ENCODE results near the gene CGAS. TPM values are rescaled to one million over a fixed set of nuclear protein-coding genes. Genes with fewer than 3 reads are reported as not detected.
A peak's percentile ranks its signal among the peaks of the same experiment; 100 is the strongest.

CGAS gene
- total RNA-seq, 1 experiment from 2014 or later, result 6.4 TPM

- TF ChIP-seq ZNF425 (CRISPR knock-in tag; conservative IDR thresholded peaks at IDR 0.05) (no peak), ZNF138 (CRISPR knock-in tag; conservative IDR thresholded peaks at IDR 0.05) (peak; percentile 93), ARID4B (CRISPR knock-in tag; IDR thresholded peaks at IDR 0.05; ENCODE audit: borderline replicate concordance) (peak; percentile 82; the same call in 1 of the 2 replicates), MAX (CRISPR knock-in tag; IDR thresholded peaks at IDR 0.05) (peak; percentile 99), ATF1 (CRISPR knock-in tag; IDR thresholded peaks at IDR 0.05) (peak; percentile 45; the same call in 1 of the 2 replicates), GRHL2 (CRISPR knock-in tag; IDR thresholded peaks at IDR 0.05; ENCODE audit: insufficient replicate concordance, severe bottlenecking) (no peak), SP1 (CRISPR knock-in tag; conservative IDR thresholded peaks at IDR 0.05) (peak; percentile 50; the same call in 1 of the 2 replicates), CDX4 (CRISPR knock-in tag; IDR thresholded peaks at IDR 0.05; ENCODE audit: borderline replicate concordance) (no peak), ZNF423 (CRISPR knock-in tag; IDR thresholded peaks at IDR 0.05) (no peak), MYBL2 (CRISPR knock-in tag; IDR thresholded peaks at IDR 0.05) (peak; percentile 80), IRF2 (CRISPR knock-in tag; IDR thresholded peaks at IDR 0.05; ENCODE audit: borderline replicate concordance, low read depth) (peak; percentile 71; the same call in 1 of the 2 replicates), JUN (CRISPR knock-in tag; IDR thresholded peaks at IDR 0.05) (peak; percentile 69; the same call in 1 of the 2 replicates), ETV6 (CRISPR knock-in tag; IDR thresholded peaks at IDR 0.05) (peak; percentile 98), GABPB1 (CRISPR knock-in tag; IDR thresholded peaks at IDR 0.05) (no peak), CREM (CRISPR knock-in tag; IDR thresholded peaks at IDR 0.05) (peak; percentile 82; the same call in 1 of the 2 replicates), ZNF263 (CRISPR knock-in tag; IDR thresholded peaks at IDR 0.05; ENCODE audit: low read depth) (peak; percentile 63; the same call in 1 of the 2 replicates), ZNF219 (CRISPR knock-in tag; IDR thresholded peaks at IDR 0.05; ENCODE audit: borderline replicate concordance) (peak; percentile 5; the same call in 1 of the 2 replicates), ZNF512 (CRISPR knock-in tag; IDR thresholded peaks at IDR 0.05; ENCODE audit: borderline replicate concordance) (no peak), FOXK1 (CRISPR knock-in tag; IDR thresholded peaks at IDR 0.05) (peak; percentile 94), ATF3 (CRISPR knock-in tag; conservative IDR thresholded peaks at IDR 0.05) (no peak), RELA (CRISPR knock-in tag; IDR thresholded peaks at IDR 0.05; ENCODE audit: borderline replicate concordance) (no peak), CBFB (CRISPR knock-in tag; IDR thresholded peaks at IDR 0.05; ENCODE audit: low read depth) (no peak; the same call in 1 of the 2 replicates), IRF1 (CRISPR knock-in tag; IDR thresholded peaks at IDR 0.05) (peak; percentile 67; the same call in 1 of the 2 replicates), FOXJ3 (CRISPR knock-in tag; IDR thresholded peaks at IDR 0.05; ENCODE audit: borderline replicate concordance) (no peak), RORB (CRISPR knock-in tag; IDR thresholded peaks at IDR 0.05) (no peak), NFYB (CRISPR knock-in tag; conservative IDR thresholded peaks at IDR 0.05; ENCODE audit: low read depth) (no peak; the same call in 1 of the 2 replicates)
Observed at GRCh38 chr6:73451223-73452106, 632 bp downstream of the CGAS start (continued).
